Natural killer cell (primary cell): Measurements from ENCODE around the gene LGMN. TPM values are rescaled to one million over a fixed set of nuclear protein-coding genes. Genes with fewer than 3 reads are reported as not detected.

ENCODE experiments used
- ATAC-seq, 3 donors: fragments of 150-1000 bp in 2 of 3; fragments of 200-7000 bp in 1 of 3; cut with Tn5 transposase; 1 replicate in 1 of 3; 2 replicates in 2 of 3; pipeline ENCODE4 v1.10.0; 2021; ENCODE audit warnings: mild to moderate bottlenecking in 2 of 3, moderate library complexity in 2 of 3
- DNase-seq, 2 donors: peaks; one replicate each; pipeline versions ENCODE4 v3.0.0 to v3.0.0-alpha.2; 2013 to 2021; ENCODE audit warnings: mixed read lengths in 1 of 2
- H3K27ac ChIP-seq: one replicate; pipeline ENCODE4 v1.5.1; 2013; ENCODE audit warnings: mild to moderate bottlenecking, low read length
- H3K27me3 ChIP-seq: one replicate; pipeline ENCODE4 v1.6.1; 2013; ENCODE audit warnings: low read length; ENCODE audit not compliant: control insufficient read depth, insufficient read depth
- H3K36me3 ChIP-seq: one replicate; pipeline ENCODE4 v1.6.1; 2013; ENCODE audit warnings: low read length; ENCODE audit not compliant: control insufficient read depth, insufficient read depth
- H3K4me1 ChIP-seq: one replicate; pipeline ENCODE4 v1.6.1; 2013; ENCODE audit warnings: low read length; ENCODE audit not compliant: control insufficient read depth, insufficient read depth
- H3K4me3 ChIP-seq: one replicate; pipeline ENCODE4 v1.5.1; 2013; ENCODE audit warnings: low read length
- H3K9me3 ChIP-seq: one replicate; pipeline ENCODE4 v1.6.1; 2013; ENCODE audit warnings: low read length; ENCODE audit not compliant: control insufficient read depth, insufficient read depth
- H3K27ac Mint-ChIP-seq, 2 donors: one replicate each; pipeline ENCODE4 v1.8.0; 2022; ENCODE audit warnings: mild to moderate bottlenecking in 2 of 2, mixed read lengths in 2 of 2, moderate library complexity in 1 of 2
- H3K27me3 Mint-ChIP-seq, 2 donors: one replicate each; pipeline ENCODE4 v1.8.0; 2022; ENCODE audit warnings: low read depth in 2 of 2, mixed read lengths in 2 of 2
- H3K36me3 Mint-ChIP-seq: one replicate; pipeline ENCODE4 v1.8.0; 2022; ENCODE audit warnings: mixed read lengths
- H3K4me1 Mint-ChIP-seq, 2 donors: one replicate each; pipeline ENCODE4 v1.8.0; 2022; ENCODE audit warnings: mixed read lengths in 2 of 2
- H3K4me3 Mint-ChIP-seq: one replicate; pipeline ENCODE4 v1.8.0; 2022; ENCODE audit warnings: mild to moderate bottlenecking, moderate library complexity, mixed read lengths
- H3K9me3 Mint-ChIP-seq, 2 donors: one replicate each; pipeline ENCODE4 v1.8.0; 2022; ENCODE audit warnings: mixed read lengths in 2 of 2
- WGBS: methylation state at CpG from one replicate; pipeline ENCODE4 v1.1.7; 2013; ENCODE audit warnings: missing lambda C conversion rate; ENCODE audit not compliant: insufficient coverage; 5-methylcytosine and 5-hydroxymethylcytosine counted together
- intact Hi-C: fragments of 100-400 bp; cut with micrococcal nuclease; formaldehyde crosslinking; loops from one replicate; pipeline ENCODE4 v1.14.2; 2022
- total RNA-seq, 4 donors: library from RNA; stranded (reverse); fragments of 120-200 nt in 1 of 4; gene quantifications; one replicate each; pipeline versions ENCODE4 v1.2.3 to v1.2.4, GENCODE V29; 2013 to 2022
- TF ChIP-seq, protein P1 (sequence below): fragments of 200-600 bp; IDR thresholded peaks from one replicate; pipeline ENCODE4 v1.8.0; 2022; ENCODE audit warnings: antibody characterized with exemption

The LGMN gene
- total RNA-seq, 3 donors from 2014 or later (not counting 1 experiment from before 2014, with no cell fraction given) = 0.39 to 6.1 (median 2.5) TPM

DNA sequence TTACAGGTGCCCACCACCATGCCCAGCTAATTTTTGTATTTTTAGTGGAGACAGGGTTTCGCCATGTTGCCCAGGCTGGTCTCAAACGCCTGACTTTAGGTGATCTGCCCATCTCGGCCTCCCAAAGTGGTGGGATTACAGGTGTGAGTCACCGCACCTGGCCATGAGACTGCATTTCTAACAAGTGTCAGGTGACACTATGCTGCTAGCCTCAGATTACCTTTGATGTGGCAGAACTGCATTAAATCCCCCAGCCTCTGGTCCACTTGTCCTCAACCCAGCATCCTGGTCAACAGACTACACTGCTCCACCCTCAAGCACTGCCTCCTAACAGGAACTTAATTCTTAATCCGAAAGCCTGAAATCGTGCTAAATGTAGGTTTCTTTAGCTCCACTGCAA, 13.1 kb downstream of the LGMN start:
- Histone ChIP-seq H3K4me3 (no peak overlapping the region), H3K4me1 (peaks cover 3% of the 10 kb centered on the region), H3K27me3 (no peaks in the 10 kb centered on the region), H3K9me3 (no peaks in the 10 kb centered on the region), H3K27ac (no peak overlapping the region), H3K36me3 (no peaks in the 10 kb centered on the region)
- Mint-ChIP-seq H3K9me3 (no peaks in the 10 kb centered on the region), H3K4me3 (no peak overlapping the region), H3K27ac (no peak overlapping the region), H3K36me3 (no peaks in the 10 kb centered on the region), H3K4me1 (peaks cover 0 to 12% of the 10 kb centered on the region in 2 donors), H3K27me3 (peaks cover 30 to 52% of the 10 kb centered on the region in 2 donors)
- ATAC-seq (no peak), DNase-seq (no peak)
- intact Hi-C loops = no loop called here
- WGBS = 92% methylated on average over 6 of the region's 6 CpGs
- TF ChIP-seq, protein P1, sequence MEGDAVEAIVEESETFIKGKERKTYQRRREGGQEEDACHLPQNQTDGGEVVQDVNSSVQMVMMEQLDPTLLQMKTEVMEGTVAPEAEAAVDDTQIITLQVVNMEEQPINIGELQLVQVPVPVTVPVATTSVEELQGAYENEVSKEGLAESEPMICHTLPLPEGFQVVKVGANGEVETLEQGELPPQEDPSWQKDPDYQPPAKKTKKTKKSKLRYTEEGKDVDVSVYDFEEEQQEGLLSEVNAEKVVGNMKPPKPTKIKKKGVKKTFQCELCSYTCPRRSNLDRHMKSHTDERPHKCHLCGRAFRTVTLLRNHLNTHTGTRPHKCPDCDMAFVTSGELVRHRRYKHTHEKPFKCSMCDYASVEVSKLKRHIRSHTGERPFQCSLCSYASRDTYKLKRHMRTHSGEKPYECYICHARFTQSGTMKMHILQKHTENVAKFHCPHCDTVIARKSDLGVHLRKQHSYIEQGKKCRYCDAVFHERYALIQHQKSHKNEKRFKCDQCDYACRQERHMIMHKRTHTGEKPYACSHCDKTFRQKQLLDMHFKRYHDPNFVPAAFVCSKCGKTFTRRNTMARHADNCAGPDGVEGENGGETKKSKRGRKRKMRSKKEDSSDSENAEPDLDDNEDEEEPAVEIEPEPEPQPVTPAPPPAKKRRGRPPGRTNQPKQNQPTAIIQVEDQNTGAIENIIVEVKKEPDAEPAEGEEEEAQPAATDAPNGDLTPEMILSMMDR = no peak

DNA sequence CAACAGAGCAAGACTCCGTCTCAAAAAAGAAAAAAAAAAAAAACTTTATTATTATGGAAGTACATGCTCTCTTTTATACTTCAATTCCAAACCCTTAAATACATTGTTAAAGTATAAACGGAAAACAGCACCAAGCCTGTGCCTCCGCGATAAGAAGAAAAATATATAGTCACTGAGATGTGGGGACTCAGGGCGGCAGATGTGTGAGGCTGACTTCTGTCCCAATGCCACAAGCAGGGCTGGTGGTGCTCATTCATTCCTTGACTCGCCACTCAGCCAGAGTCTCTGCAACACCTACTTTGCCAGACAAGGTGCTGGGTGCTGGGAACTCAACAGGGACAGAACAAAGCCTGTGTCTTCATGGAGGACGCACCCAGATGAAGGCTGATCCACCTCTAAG, 13.8 kb downstream of the LGMN start:
- H3K27ac Mint-ChIP-seq = no peak overlapping the region
- Histone ChIP-seq H3K4me1 (peaks cover 3% of the 10 kb centered on the region), H3K9me3 (no peaks in the 10 kb centered on the region), H3K27me3 (no peaks in the 10 kb centered on the region), H3K27ac (no peak overlapping the region), H3K36me3 (no peaks in the 10 kb centered on the region), H3K4me3 (no peak overlapping the region)
- ATAC-seq (no peak), DNase-seq (no peak)
- H3K27me3 Mint-ChIP-seq = peaks cover 27 to 45% of the 10 kb centered on the region in 2 donors
- H3K9me3 Mint-ChIP-seq = no peaks in the 10 kb centered on the region
- intact Hi-C loops = no loop called here
- H3K36me3 Mint-ChIP-seq = no peaks in the 10 kb centered on the region
- TF ChIP-seq, protein P1 = no peak
- no peak overlapping the region for H3K4me3 Mint-ChIP-seq
- 90% methylated on average over 6 of the region's 7 CpGs for WGBS
- peaks cover 0 to 16% of the 10 kb centered on the region in 2 donors for H3K4me1 Mint-ChIP-seq

DNA sequence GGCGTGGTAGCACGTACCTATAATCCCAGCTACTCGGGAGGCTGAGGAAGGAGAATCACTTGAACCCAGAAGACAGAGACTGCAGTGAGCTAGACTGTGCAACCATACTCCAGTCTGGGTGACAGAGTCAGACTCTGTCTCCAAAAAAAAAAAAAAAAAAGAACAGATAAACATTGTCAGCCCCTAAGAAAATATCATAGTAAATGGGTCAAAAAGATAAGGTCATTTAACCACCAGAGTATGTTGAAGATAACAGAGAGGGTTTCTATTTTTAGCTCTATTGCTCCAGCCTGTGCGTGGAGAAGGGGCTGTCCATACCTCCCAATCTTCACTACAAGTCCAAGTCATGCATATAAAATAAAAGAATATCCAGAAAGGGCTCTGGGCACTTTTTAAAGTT, 15.4 kb downstream of the LGMN start:
- H3K27me3 Mint-ChIP-seq = peaks cover 22 to 39% of the 10 kb centered on the region in 2 donors
- no peak overlapping the region for H3K4me3 ChIP-seq
- DNase-seq = no peak

More for the DNA sequence above, 15.4 kb downstream of the LGMN start:
- intact Hi-C loops = no loop called here
- TF ChIP-seq, protein P1 = no peak
- Histone ChIP-seq H3K27ac (no peak overlapping the region), H3K27me3 (no peaks in the 10 kb centered on the region), H3K9me3 (no peaks in the 10 kb centered on the region), H3K36me3 (no peaks in the 10 kb centered on the region), H3K4me1 (peaks cover 3% of the 10 kb centered on the region)
- H3K4me3 Mint-ChIP-seq = no peak overlapping the region
- H3K36me3 Mint-ChIP-seq = no peaks in the 10 kb centered on the region
- H3K9me3 Mint-ChIP-seq = no peaks in the 10 kb centered on the region
- no peak overlapping the region for H3K27ac Mint-ChIP-seq
- H3K4me1 Mint-ChIP-seq = peaks cover 0 to 16% of the 10 kb centered on the region in 2 donors
- ATAC-seq = no peak
- WGBS = 90% methylated on average over 3 of the region's 4 CpGs
